NOMO-1 treated with dmso at 0.1 percent for 144 hours (cell line): ENCODE data around the gene CREG1.
A peak's percentile ranks its signal among the peaks of the same experiment; 100 is the strongest.
"Not testable (repeated sequence)": the region's sequence is repeated elsewhere in the genome, so short reads cannot be mapped to it uniquely, and the experiment has no call there.

ENCODE experiments used
- DNase-seq: peaks from one replicate; lab custom pipeline; 2025; ENCODE audit not compliant: unreplicated experiment; lab: John Stamatoyannopoulos, UW

The CREG1 gene

GRCh38 chr1:167564612-167565270 is 11.2 kb upstream of the CREG1 start:
- peak; percentile 47 for DNase-seq

GRCh38 chr1:167563579-167564246 is 10.2 kb upstream of the CREG1 start:
- peak; percentile 79 for DNase-seq

- no peak for DNase-seq
These were observed 9.1 kb upstream of the CREG1 start for GRCh38 chr1:167562702-167563101.

- peak; percentile 11 for DNase-seq
These were observed 8.2 kb upstream of the CREG1 start for GRCh38 chr1:167561753-167562152.

- DNase-seq, result peak; percentile 48
These were observed 2.6 kb upstream of the CREG1 start for GRCh38 chr1:167555971-167556714.

GRCh38 chr1:167555072-167555471 is 1.5 kb upstream of the CREG1 start:
- DNase-seq, result not testable (repeated sequence)

GRCh38 chr1:167554028-167554779 is 642 bp upstream of the CREG1 start:
- DNase-seq, result no peak

GRCh38 chr1:167551362-167551761 is 2.2 kb downstream of the CREG1 start:
- peak; percentile 59 for DNase-seq

- DNase-seq, result peak; percentile 29
These were observed 5.3 kb downstream of the CREG1 start for GRCh38 chr1:167548059-167548932.

GRCh38 chr1:167546935-167547334 is 6.6 kb downstream of the CREG1 start:
- no peak for DNase-seq

- no peak for DNase-seq
These were observed 8.2 kb downstream of the CREG1 start for GRCh38 chr1:167545349-167545748.

- no peak for DNase-seq
These were observed 9.0 kb downstream of the CREG1 start for GRCh38 chr1:167544447-167545093.

GRCh38 chr1:167543199-167543990 is 10.2 kb downstream of the CREG1 start:
- DNase-seq, result no peak

GRCh38 chr1:167542109-167543032 is 11.2 kb downstream of the CREG1 start:
- peak; percentile 28 for DNase-seq

- no peak for DNase-seq
These were observed 12.0 kb downstream of the CREG1 start for GRCh38 chr1:167541610-167542009.

GRCh38 chr1:167541003-167541402 is 12.6 kb downstream of the CREG1 start:
- no peak for DNase-seq

- no peak for DNase-seq
These were observed 14.9 kb downstream of the CREG1 start for GRCh38 chr1:167538657-167539056.

GRCh38 chr1:167533851-167534300 is 19.7 kb downstream of the CREG1 start:
- no peak for DNase-seq
